GM12801 (cell line): ENCODE measurements around the gene DTX4.

Experiments
- TF ChIP-seq, protein P1 (sequence below): IDR thresholded peaks from one replicate; pipeline ENCODE4 v1.5.1; 2011; ENCODE audit warnings: control low read depth; ENCODE audit not compliant: insufficient read length; ENCODE audit errors: extremely low read depth

The DTX4 gene

DNA sequence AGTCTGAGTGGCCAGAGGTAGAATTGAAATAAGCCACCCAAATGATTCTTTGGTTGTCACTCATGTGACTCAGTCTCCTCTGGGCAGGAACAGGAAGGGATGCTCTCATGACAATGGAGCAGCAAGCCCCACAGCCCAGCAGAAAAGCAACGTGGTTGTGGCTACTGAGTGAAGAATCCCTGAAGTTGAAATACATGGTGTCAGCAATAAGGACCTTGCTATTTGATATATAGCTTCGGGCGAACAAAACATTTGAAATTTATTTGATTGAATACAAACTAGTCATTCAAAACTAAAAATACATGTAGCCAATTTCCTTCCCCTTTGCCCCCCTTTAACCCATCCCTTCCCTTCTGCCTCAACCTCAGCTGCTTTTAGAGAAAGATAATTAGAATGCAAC lies 14.5 kb upstream of the DTX4 start:
- TF ChIP-seq, protein P1, sequence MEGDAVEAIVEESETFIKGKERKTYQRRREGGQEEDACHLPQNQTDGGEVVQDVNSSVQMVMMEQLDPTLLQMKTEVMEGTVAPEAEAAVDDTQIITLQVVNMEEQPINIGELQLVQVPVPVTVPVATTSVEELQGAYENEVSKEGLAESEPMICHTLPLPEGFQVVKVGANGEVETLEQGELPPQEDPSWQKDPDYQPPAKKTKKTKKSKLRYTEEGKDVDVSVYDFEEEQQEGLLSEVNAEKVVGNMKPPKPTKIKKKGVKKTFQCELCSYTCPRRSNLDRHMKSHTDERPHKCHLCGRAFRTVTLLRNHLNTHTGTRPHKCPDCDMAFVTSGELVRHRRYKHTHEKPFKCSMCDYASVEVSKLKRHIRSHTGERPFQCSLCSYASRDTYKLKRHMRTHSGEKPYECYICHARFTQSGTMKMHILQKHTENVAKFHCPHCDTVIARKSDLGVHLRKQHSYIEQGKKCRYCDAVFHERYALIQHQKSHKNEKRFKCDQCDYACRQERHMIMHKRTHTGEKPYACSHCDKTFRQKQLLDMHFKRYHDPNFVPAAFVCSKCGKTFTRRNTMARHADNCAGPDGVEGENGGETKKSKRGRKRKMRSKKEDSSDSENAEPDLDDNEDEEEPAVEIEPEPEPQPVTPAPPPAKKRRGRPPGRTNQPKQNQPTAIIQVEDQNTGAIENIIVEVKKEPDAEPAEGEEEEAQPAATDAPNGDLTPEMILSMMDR: no peak

DNA sequence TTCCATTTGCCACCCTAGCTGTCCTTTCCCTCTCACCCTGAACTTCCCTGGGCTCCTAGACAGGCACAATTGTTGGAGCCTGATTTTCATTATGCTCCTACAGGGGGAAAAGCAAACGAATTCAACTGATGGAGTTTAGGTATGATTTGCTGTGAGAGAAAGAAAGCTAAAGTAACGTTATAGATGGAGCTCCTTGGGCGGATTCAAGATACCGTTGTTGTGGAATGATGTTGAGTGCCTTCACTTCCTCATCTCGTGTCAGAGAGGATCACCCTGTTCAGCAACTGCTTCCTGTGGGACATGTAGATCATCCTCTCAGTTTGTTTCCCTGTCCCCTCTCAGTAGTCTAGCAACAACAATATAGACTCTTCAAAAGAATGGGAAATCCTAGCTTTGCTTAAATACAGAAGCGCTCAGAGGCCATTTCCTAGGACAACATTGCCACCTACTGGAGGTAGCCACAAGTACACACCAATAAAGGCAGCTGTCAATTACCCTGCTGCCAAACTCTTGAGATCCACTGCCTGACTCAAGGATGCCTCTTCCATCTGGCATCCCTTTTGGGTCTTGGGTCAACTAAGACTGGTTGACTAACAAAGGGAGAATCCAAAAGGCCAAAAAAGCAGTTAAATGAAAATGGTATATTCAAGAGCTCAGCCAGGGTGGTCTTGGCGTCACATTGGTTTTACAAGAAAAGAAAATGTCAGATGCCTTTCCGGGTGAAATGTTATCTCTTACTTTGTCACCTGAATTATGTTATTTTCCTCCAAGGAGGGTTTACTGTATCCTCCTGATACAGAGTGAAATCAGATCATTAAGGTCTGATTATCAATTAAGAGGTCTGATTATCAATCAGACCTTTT lies 13.5 kb upstream of the DTX4 start:
- TF ChIP-seq, protein P1: no peak

- TF ChIP-seq, protein P1: no peak
Observed at GRCh38 chr11:59164028-59164427, 7.9 kb upstream of the DTX4 start.

DNA sequence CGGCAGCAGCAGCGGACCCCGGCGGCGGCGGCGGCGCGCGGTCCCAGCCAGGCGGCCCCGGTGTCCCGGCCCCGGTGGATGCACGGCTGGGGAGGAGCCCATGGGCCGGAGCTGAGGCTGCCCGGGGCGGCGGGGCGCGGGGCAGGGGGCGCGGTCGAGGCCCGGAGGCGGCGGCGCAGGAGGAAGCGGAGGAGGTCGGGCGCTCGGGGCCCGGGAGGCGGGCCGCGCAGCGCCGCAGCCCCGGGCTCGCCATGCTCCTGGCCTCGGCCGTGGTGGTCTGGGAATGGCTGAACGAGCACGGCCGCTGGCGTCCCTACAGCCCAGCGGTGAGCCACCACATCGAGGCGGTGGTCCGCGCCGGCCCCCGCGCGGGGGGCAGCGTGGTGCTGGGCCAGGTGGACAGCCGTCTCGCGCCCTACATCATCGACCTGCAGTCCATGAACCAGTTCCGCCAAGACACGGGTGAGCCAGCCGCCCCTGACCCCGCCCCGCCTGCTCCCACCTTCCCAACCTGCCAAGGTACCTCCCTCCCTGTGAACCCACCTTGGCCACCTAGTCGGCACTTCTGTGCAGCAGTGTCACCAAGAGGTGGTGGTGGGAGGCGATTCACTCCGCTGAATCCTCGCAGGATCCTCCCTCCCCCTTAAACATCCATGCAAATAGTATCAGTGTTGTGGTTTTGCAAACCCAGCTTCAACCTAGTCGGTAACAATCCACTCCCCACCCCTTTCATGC lies 580 bp downstream of the DTX4 start:
- TF ChIP-seq, protein P1: no peak

DNA sequence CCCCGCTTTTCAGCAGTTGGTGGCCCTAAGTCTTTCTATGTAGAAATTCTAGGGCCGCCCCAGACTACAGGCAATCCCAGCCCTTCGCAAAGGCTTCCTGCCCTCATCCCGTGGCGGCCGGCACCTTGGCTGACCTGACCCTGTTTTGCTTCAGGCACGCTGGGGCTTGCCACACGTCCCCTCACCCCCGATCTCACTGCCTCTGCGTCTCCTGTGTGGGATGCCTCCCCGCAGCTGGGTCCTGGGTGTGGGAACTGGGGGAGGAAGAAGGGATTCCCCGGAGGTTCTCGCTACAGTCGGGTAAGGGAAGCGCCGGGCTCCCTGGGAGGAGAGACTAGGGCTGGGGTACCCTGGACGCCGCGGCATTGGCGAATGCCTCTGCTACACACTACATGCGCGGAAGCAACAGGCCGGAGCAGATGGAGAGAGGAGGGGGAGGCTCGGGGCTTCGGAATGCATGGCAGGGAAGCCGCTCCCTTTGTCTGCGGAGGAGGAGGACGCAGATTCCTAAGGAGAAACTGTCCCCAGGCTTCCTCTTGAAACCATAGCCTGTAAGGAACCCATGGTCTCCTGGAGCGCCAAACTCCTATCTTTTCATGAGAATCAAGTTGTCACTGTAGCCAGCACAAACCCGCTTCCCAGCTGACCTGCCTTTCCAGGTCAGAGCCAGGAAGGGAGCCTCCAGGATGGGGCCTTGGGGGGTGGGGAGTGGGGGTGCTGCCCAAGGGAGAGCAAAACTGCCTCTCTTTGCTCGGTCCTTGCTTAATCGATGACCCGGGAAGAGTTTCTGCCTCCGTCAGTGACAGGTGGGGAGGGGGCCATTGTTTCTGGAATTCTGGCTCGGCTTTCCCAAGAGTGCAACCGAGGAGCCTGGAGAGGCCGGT lies 1.4 kb downstream of the DTX4 start:
- TF ChIP-seq, protein P1: no peak

DNA sequence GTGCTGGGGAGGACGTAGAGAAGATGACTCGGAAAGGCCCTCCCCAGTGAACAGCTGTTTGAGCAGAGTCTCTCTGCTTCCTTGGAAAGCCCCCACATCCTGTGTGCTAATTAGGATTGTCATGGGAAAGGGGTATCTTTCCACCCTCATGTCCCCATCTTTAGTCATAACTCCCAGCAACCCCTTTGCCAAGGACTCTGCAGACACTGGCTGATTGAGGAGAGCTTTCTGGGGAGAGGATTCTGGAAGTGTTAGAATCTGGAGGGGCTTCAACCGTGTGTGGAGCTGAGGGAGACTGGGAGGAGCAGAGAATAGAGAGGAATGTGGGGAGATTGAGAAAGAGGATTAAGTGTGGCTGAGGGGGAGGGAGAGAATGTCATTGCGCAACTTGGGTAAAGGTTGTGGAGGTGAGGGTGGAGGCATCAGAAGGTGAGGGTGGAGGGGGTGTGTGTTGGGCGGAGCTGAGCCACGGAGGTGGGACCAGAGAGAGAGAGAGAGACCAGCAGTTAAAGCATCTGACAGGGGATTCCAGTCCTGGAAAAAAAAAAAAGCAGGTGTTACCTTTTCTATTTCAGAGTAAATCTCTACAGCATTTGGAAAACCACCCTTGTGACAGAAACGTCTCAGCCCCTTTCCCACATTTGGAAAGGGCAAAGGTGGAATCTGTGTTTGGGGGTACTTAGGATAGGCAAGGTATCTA lies 2.2 kb downstream of the DTX4 start:
- TF ChIP-seq, protein P1: no peak
